ENCODE data around the gene XPO6.

DNA sequence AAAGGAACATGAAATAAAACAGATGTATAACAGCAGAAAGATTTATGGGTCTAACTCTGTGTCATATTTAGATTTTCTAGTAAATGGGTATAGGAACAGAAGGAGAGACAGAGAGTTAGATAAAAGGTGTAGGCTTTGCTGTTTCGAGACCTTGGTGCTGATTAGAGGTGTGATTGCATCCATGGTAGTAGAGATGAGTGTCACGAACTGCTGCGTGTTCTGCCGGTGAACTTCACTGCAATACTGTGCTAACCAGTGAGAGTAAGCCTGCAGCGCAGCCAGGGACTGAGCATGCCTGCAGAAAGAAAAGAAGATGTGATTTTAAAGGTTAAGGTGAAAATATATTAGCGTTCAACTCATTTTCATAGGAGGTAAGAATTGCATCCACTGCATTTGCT, 94.6 kb downstream of the XPO6 start:
- TF ChIP-seq, protein P1, sequence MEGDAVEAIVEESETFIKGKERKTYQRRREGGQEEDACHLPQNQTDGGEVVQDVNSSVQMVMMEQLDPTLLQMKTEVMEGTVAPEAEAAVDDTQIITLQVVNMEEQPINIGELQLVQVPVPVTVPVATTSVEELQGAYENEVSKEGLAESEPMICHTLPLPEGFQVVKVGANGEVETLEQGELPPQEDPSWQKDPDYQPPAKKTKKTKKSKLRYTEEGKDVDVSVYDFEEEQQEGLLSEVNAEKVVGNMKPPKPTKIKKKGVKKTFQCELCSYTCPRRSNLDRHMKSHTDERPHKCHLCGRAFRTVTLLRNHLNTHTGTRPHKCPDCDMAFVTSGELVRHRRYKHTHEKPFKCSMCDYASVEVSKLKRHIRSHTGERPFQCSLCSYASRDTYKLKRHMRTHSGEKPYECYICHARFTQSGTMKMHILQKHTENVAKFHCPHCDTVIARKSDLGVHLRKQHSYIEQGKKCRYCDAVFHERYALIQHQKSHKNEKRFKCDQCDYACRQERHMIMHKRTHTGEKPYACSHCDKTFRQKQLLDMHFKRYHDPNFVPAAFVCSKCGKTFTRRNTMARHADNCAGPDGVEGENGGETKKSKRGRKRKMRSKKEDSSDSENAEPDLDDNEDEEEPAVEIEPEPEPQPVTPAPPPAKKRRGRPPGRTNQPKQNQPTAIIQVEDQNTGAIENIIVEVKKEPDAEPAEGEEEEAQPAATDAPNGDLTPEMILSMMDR (optimal IDR thresholded peaks at IDR 0.05 in 1 of 3, IDR thresholded peaks at IDR 0.05 in 1 of 3, conservative IDR thresholded peaks at IDR 0.05 in 1 of 3; ENCODE audit: extremely low read depth in 1 of 3, insufficient read depth in 2 of 3, low read length in 3 of 3): no peak
- TF ChIP-seq EZH2 (IDR thresholded peaks at IDR 0.05; ENCODE audit: low read length): no peak
